ENCODE data around the gene KREMEN2.

- TF ChIP-seq POLR2A (IDR thresholded peaks at IDR 0.05): no peak
- TF ChIP-seq CTCF (IDR thresholded peaks at IDR 0.05): no peak
- TF ChIP-seq EP300 (IDR thresholded peaks at IDR 0.05): no peak
These were observed 44.6 kb downstream of the KREMEN2 start for GRCh38 chr16:3008690-3009037.

Measured in ovary (tissue), 3 donors.